Measurements from ENCODE around the gene CYS1. TPM values are rescaled to one million over a fixed set of nuclear protein-coding genes. Genes with fewer than 3 reads are reported as not detected.

The CYS1 gene
- total RNA-seq, 1 experiment from 2014 or later = not detected

GRCh38 chr2:10063566-10063965 lies 16.6 kb downstream of the CYS1 start:
- CTCF ChIA-PET = interaction anchor here (1.5 to 1.8 kb wide), 3 partner anchors 8 to 372 kb away, joined by 7 read pairs; no protein-coding TSS in a partner anchor
- H3K9me3 Mint-ChIP-seq (ENCODE audit: unreplicated experiment) = peaks cover 8% of the 10 kb centered on the region
- no peak for DNase-seq (ENCODE audit: unreplicated experiment)

GRCh38 chr2:10062931-10063365 lies 17.3 kb downstream of the CYS1 start:
- H3K27me3 Mint-ChIP-seq (ENCODE audit: insufficient read depth, unreplicated experiment) = no peaks in the 10 kb centered on the region
- TF ChIP-seq CTCF (IDR thresholded peaks at IDR 0.05; ENCODE audit: unreplicated experiment) = no peak
- CTCF ChIA-PET = interaction anchor here (1.5 to 1.8 kb wide), 2 partner anchors 9 to 34 kb away, joined by 7 read pairs; no protein-coding TSS in a partner anchor
- H3K4me1 Mint-ChIP-seq (ENCODE audit: insufficient read depth, unreplicated experiment) = no peaks in the 10 kb centered on the region
- H3K9me3 Mint-ChIP-seq (ENCODE audit: unreplicated experiment) = peaks cover 5% of the 10 kb centered on the region
- H3K4me3 Mint-ChIP-seq (ENCODE audit: unreplicated experiment) = no peak overlapping the region
- no peak for DNase-seq (ENCODE audit: unreplicated experiment)
- intact Hi-C loops (cut with micrococcal nuclease) = no loop called here
- H3K27ac Mint-ChIP-seq (ENCODE audit: low read depth, unreplicated experiment) = no peak overlapping the region
- no TSS peak for BruUV-seq (replicated peaks)
- no peaks in the 10 kb centered on the region for H3K36me3 Mint-ChIP-seq (ENCODE audit: insufficient read depth, unreplicated experiment)
- POLR2A ChIA-PET = no interaction called here

More at GRCh38 chr2:10063566-10063965, 16.6 kb downstream of the CYS1 start:
- POLR2A ChIA-PET = interaction anchor here (1.5 kb wide), 1 partner anchor 9 kb away, joined by 3 read pairs; no protein-coding TSS in a partner anchor
- TF ChIP-seq CTCF (IDR thresholded peaks at IDR 0.05; ENCODE audit: unreplicated experiment) = no peak
- intact Hi-C loops (cut with micrococcal nuclease) = no loop called here
- Mint-ChIP-seq H3K4me3 (ENCODE audit: unreplicated experiment) (no peak overlapping the region), H3K36me3 (ENCODE audit: insufficient read depth, unreplicated experiment) (no peaks in the 10 kb centered on the region), H3K27ac (ENCODE audit: low read depth, unreplicated experiment) (no peak overlapping the region), H3K4me1 (ENCODE audit: insufficient read depth, unreplicated experiment) (no peaks in the 10 kb centered on the region), H3K27me3 (ENCODE audit: insufficient read depth, unreplicated experiment) (no peaks in the 10 kb centered on the region)
- BruUV-seq (replicated peaks) = no TSS peak

- Mint-ChIP-seq H3K36me3 (ENCODE audit: insufficient read depth, unreplicated experiment) (no peaks in the 10 kb centered on the region), H3K4me3 (ENCODE audit: unreplicated experiment) (no peak overlapping the region), H3K27ac (ENCODE audit: low read depth, unreplicated experiment) (no peak overlapping the region), H3K9me3 (ENCODE audit: unreplicated experiment) (no peaks in the 10 kb centered on the region), H3K27me3 (ENCODE audit: insufficient read depth, unreplicated experiment) (no peaks in the 10 kb centered on the region), H3K4me1 (ENCODE audit: insufficient read depth, unreplicated experiment) (peaks cover 10% of the 10 kb centered on the region)
- intact Hi-C loops (cut with micrococcal nuclease) = no loop called here
- POLR2A ChIA-PET = interaction anchor here (0.7 to 0.8 kb wide), 2 partner anchors 18 to 119 kb away, joined by 3 read pairs; partner anchors contain the start of gene KLF11
- no TSS peak for BruUV-seq (replicated peaks)
- no peak for DNase-seq (ENCODE audit: unreplicated experiment)
- TF ChIP-seq CTCF (IDR thresholded peaks at IDR 0.05; ENCODE audit: unreplicated experiment) = no peak
- CTCF ChIA-PET = interaction anchor here (0.5 to 3.2 kb wide), 5 partner anchors 11 to 374 kb away, joined by 3 to 13 read pairs (median 6); no protein-coding TSS in a partner anchor
These were observed 18.8 kb downstream of the CYS1 start for GRCh38 chr2:10061221-10061925.

DNA sequence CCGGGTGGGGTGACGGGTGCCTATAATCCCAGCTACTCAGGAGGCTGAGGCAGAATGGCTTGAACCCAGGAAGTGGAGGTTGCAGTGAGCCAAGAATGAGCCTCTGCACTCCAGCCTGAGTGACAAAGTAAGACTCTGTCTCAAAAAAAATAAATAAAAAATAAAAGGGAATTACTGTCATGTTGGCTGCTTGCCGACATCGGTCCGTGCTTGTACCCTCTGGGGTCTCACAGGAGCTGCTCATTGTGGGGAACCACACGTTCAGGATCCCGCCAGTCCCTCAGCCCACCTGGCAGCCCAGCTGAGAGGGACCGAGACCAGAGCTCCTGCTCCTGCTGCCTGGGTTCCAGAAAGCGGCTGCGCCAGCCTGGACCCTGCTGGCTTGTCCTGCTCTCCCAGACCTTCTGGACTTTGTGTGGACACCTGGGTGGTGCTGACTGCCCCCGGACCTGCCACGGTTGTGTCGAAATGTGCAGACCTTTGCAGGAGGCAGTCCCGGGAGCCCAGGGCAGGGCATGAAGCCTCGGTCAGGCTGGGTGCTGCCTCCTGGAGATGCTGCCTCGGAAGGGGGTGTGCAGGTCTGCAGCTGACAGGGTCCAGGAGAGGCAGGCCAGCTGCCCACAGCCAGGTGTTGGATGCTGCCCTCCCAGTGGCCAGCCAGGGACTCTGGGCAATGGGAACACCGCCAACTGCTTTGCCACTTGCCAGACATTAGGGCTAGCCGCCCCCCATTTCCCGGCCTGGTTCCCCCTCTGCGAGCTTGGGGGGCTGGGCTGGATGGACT lies 20.5 kb downstream of the CYS1 start:
- ChIA-PET POLR2A (no interaction called here), CTCF (interaction anchor here (0.8 to 3.7 kb wide), 10 partner anchors 11 to 376 kb away, joined by 3 to 24 read pairs (median 6); no protein-coding TSS in a partner anchor)
- Mint-ChIP-seq H3K9me3 (ENCODE audit: unreplicated experiment) (no peaks in the 10 kb centered on the region), H3K36me3 (ENCODE audit: insufficient read depth, unreplicated experiment) (peaks cover 5% of the 10 kb centered on the region), H3K4me3 (ENCODE audit: unreplicated experiment) (no peak overlapping the region), H3K27me3 (ENCODE audit: insufficient read depth, unreplicated experiment) (no peaks in the 10 kb centered on the region), H3K27ac (ENCODE audit: low read depth, unreplicated experiment) (no peak overlapping the region), H3K4me1 (ENCODE audit: insufficient read depth, unreplicated experiment) (peaks cover 10% of the 10 kb centered on the region)
- DNase-seq (ENCODE audit: unreplicated experiment) = no peak
- no peak for TF ChIP-seq CTCF (IDR thresholded peaks at IDR 0.05; ENCODE audit: unreplicated experiment)
- intact Hi-C loops (cut with micrococcal nuclease) = no loop called here
- no TSS peak for BruUV-seq (replicated peaks)
